LNCaP clone FGC (cell line): ENCODE results near the gene DAPK1.

ENCODE experiments used
- DNase-seq: peaks from one replicate; pipeline ENCODE4 v3.0.0-alpha.2; 2011; ENCODE audit warnings: low read depth
- H3K4me3 ChIP-seq: 2 replicates; pipeline ENCODE4 v1.5.1; 2011; ENCODE audit warnings: mild to moderate bottlenecking, low read depth, low read length, control low read depth
- CTCF ChIP-seq: IDR thresholded peaks from 2 replicates; pipeline ENCODE4 v1.5.1; 2012; ENCODE audit warnings: mild to moderate bottlenecking; ENCODE audit not compliant: control insufficient read depth, insufficient read depth; ENCODE audit errors: extremely low read depth

DAPK1 gene

GRCh38 chr9:87708546-87708945, 210.9 kb downstream of the DAPK1 start:
- no peak for DNase-seq
- TF ChIP-seq CTCF = no peak
- no peak overlapping the region for H3K4me3 ChIP-seq

DNA sequence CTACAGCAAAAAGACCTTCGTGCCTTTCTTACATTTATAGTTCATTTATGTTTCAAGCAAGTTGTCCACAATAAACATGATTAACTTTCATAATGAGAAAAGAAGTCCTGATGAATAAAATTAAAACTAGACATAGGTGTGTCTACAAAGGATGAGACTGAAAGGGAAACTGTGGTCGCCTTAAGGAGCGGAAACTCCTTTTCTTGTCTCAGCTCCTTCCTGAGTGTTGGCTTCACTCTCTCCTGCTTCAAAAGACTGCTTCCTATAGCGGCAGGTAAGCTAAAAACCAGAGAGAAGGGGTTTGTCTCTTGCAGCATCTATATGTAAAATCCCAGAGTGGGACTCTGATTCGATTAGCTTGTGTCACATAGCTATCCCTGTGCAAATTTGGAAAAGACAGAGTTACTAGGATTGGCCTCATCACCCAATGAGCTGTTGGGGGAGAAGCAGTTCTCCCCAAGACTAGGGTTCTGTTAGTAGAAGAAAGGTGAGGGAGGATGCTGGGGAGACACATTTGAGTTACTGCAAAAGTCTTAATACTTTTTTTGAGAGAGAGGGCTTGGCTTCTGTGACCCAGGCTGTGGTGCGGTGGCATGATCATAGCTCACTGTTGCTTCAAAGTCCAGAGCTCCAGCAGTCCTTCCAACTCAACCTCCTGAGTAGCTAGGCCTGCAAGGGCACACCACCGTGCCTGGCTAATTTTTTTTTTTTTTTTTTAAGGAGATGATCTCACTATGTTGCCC, 211.5 kb downstream of the DAPK1 start:
- DNase-seq = no peak
- no peak overlapping the region for H3K4me3 ChIP-seq
- no peak for TF ChIP-seq CTCF

DNA sequence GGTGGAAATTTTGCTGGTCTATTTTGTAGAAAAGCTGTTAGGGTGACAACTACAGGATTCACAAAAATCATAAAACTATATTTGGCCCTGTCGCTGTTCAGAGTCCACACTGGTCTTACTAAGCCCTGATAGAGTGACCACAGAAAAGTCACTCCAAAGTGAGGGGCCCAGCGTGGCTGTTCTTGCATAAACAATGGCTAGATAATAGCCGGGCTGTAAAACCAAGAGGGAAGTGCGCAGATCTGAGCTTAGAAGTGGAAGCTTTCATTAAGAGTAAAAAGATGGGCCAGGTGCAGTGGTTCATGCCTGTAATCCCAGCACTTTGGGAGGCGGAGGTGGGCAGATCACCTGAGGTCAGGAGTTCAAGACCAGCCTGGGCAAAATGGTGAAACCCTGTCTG, 212.8 kb downstream of the DAPK1 start:
- no peak for TF ChIP-seq CTCF
- DNase-seq = no peak
- H3K4me3 ChIP-seq = no peak overlapping the region

DNA sequence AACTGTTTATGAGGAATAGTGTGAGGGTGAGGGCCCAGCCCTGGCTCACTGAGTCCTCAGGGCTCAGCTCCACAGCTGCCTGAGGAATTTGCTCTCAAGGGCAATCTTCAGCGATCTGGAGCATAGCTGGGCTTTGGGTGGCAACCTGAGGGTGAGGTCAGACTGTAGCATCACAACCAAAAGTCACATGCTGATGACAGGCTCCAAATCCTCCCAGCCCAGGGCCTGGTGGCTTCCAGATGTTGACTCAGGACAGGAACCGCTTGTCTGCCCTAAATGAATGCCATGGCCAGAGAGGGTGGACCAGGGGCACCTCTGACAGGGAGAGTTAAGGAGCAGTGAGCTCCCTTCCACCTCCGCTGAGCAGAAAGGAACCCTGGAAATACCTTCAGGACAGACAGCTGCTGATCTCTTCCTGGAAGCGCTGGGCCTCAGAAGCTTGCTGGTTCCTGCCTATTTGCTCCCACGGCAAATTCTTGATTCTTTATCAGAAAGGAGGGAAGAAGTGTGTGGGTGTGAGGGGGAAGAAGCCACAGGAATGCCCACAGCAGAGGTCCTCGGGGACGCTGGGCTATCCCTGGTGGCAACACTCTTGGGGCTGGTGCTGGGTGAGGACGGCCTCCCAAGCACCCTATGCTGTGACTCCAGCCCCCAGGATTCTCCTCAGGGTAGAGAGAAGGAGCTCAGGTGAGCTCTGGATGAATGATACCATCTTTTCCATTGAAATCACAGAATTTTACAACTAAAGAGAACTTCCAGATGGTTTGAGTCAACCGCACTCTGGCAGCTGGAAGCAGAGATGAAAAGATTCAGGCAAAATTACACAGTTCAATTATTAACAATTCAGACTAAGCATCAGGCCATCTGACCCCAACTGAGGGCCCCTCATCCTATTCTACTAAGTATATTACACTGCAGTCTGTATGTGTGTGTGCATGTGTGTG, 214.5 kb downstream of the DAPK1 start:
- DNase-seq = no peak
- no peak overlapping the region for H3K4me3 ChIP-seq

DNA sequence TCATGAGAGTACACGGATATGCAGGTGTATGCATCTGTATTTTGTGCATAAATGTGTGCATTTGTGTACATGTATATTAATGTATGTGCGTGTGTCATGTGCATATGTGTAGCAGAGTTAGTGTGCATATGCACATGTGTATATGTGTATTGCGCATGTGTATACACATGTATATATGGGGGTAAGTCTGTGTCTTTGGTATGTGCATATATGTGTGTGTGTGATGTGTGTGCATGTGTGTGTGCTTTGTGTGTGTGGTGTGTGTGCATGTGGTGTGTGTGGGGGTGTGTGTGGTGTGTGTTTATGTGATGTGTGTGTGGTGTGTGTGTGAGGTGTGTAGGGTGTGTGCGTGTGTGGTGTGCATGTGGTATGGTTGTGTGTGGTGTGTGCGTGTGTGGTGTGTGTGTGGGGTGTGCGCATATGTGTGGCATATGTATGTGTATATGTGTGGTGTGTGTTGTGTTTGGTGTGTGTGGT, 215.2 kb downstream of the DAPK1 start:
- no peak overlapping the region for H3K4me3 ChIP-seq
- no peak for DNase-seq
- no peak for TF ChIP-seq CTCF

More for the DNA sequence above, 214.5 kb downstream of the DAPK1 start:
- TF ChIP-seq CTCF = no peak

DNA sequence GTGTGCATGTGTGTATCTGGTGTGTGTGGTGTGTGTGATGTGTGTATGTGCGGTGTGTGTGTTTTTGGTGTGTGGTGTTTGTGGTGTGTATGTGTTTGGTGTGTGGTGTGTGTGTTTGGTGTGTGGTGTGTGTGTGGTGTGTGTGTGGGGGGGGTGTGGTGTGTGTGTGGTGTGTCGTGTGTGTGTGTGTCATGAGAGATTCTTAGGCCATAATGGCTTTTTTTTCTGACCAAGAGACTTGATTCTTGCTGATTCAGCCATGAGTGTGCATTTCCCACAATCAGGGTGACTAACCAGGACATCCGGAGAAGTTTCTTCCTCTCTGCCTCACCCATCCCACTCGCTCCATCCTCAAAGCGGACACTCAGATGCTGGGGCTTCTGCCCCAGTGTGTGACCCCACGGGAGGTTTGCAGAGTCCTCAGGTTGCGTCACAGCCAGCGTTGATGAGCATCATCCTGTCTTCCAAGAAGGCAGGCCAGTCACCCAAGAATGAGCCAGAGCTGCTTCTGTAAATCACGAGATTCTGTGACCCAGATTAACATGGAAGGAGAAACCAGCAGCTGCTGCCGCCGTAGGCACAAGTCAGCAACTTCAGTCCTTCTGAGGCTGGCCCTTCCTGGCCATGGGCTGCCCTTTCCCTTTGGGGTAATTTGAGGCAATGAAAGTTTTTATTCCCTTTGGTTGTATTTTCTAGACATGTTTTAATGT, 215.8 kb downstream of the DAPK1 start:
- TF ChIP-seq CTCF = no peak
- H3K4me3 ChIP-seq = no peak overlapping the region
- no peak for DNase-seq
